Activated naive CD4-positive, alpha-beta T cell treated with Interleukin-2 at 50 U/mL for 16 hours (primary cell): Measurements from ENCODE around the gene ABCA7.
"Not testable (repeated sequence)": the region's sequence is repeated elsewhere in the genome, so short reads cannot be mapped to it uniquely, and the experiment has no call there.

ENCODE experiments used
- DNase-seq: peaks from one replicate; pipeline ENCODE4 v3.0.0-alpha.2; 2020

Gene ABCA7

DNA sequence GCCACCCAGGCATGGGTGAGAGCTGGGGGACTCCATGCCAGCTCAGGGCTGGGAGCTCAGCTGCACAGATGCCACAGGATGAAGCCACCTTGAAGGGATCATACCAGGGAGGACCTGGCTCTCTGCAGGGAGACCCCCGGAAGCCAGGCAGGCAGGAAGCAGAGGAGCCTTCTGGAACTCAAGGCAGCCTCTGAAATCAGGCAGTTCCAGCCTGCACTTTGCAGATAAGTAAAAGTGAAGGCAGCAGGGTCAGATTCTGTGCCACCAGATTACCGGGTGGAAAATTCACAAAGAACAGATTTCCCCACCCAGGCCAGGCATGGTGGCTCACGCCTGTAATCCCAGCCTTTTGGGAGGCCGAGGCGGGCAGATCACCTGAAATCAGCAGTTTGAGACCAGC lies 21.5 kb upstream of the ABCA7 start:
- DNase-seq = no peak

- DNase-seq = no peak
Measured at GRCh38 chr19:1018932-1019615, 20.8 kb upstream of the ABCA7 start.

GRCh38 chr19:1019616-1019961 lies 20.3 kb upstream of the ABCA7 start:
- no peak for DNase-seq

- no peak for DNase-seq
Measured at GRCh38 chr19:1019980-1020867, 19.7 kb upstream of the ABCA7 start.

DNA sequence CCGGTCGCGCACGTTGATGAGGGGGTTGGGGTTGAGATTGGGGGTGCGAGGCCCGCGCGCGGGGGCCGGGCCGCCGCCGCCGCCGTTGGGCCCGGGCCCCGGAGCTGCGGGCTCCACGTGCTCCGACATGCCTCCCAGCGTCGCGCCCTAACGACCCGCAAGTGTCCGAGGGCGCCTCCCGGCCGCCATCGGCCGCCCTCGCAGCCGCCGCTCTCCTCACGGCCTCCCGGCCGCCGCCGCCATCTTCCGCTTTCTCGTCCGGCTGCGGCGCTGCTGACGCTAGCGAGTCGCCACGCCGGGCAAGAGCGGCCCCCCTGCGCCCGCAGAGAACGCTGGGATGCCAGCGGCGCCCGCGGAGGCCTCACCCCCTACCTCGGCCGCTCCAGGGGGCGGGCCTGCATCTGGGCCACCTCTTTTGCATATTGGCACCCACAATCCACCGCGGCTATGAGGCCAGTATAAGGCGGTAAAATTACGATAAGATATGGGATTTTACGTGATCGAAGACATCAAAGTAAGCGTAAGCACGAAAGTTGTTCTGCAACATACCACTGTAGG lies 19.0 kb upstream of the ABCA7 start, which contains the start of gene TMEM259:
Gene TMEM259 (minus strand): TSS at position 256 of the 558 bp plus-strand sequence. CDS start 127 bp downstream, at position 129.
- DNase-seq = peak; percentile 98

GRCh38 chr19:1023883-1024188 lies 16.1 kb upstream of the ABCA7 start:
- not testable (repeated sequence) for DNase-seq

GRCh38 chr19:1025080-1025479 lies 14.8 kb upstream of the ABCA7 start:
- DNase-seq = not testable (repeated sequence)

DNA sequence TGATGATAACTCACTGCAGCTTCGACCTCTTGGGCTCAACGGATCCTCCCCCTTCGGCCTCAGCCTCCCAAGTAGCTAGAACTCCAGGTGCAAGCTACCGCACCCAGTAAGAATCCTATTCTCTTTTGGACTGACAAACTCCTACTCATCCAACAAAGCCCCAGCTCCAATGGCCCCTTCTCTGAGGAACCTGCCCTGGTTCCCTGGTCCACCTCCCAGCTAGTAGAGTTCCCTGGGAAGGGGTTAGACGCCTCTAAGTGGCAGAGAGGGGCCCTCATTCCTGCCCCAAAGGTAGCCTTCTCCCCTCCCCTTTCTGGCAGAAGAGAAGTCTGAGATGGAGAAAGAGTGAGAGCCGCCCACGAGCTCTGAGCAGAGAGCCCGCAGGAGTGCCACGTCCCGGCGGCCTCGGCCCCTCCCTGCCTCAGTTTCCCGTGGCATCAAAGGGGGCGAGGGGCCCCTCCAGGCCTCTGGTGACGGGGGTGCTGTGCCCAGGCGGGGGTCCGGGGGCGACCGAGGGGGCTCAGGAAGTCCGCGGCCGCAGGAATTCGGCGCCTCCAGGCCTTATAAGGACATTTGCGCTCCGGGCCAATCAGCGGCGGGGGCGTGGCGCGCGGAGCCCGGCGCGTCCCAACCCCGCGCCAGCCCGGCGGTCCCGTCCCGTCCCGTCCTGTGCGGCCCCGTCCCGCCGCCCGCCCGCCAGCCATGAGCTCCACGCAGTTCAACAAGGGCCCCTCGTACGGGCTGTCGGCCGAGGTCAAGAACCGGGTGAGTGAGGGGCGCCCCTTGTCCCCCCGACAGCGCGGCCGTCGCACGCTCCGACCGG lies 13.7 kb upstream of the ABCA7 start, which contains the start of gene CNN2:
Gene CNN2 (plus strand): TSS at position 649 of the 823 bp plus-strand sequence. CDS start 54 bp downstream, at position 703.
- DNase-seq = peak; percentile 71

DNA sequence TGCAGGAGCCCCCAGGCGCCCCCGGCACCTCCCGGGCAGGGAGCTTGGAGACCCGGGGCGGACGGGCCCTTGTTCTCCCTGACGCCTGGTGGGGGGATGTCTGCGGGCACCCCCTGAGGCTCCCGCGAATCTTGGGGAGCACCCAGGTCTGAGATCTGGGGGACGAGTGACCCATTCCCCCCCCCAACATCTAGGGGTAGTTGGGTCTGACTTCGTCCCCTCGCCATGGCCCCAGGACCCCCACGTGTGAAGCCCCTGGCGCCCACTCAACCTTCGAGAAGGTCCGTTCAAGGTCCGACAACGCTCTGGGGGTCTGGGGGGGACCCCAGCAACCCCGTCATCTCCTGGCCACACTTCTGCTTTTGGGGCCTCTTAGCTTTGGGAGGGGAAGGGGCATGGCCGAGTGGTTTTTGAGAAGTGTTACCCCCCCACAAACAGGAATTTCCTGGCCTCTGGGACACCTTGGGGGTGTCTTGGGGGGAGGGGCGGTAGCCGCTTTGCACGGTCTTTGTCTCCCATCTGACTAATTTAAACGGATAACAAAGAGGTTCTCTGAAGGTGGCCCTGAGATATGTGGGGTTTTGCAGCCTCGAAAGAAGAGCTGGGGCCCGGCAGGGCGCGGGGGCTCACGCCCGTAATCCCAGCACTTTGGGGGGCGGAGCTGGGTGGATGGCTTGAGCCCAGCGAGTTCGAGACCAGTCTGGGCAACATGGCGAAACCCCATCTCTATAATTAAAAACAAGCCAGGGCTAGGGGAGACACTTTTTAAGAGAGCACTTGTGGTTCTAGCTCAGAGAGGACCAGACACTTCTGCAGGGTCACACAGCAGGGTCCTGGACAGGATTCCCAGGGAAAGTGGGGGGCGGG lies 12.9 kb upstream of the ABCA7 start:
- peak; percentile 38 for DNase-seq

DNA sequence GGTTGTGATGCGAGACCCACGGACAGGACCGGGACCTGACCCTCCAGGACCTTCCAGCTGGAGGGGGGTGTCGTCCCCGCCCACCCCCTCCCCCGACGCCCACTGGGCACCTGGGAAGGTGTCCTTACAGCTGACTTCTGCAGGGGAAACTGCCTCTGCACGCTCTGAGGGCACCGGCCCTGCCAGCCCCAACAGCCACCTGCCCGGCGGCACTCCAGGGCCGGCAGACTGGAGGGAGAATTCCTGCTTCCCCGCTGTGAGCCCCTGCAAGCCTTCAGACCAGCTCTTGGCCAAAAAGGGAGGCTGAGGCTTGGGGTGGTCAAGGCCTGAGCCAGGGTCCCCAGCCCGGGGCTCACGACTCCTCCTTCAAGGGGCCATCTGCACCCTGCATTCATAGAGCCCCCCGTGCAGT lies 12.3 kb upstream of the ABCA7 start:
- peak; percentile 29 for DNase-seq

GRCh38 chr19:1028062-1028926 lies 11.6 kb upstream of the ABCA7 start:
- DNase-seq = peak; percentile 55

GRCh38 chr19:1032264-1032867 lies 7.5 kb upstream of the ABCA7 start:
- no peak for DNase-seq

GRCh38 chr19:1035998-1036621 lies 3.8 kb upstream of the ABCA7 start:
- no peak for DNase-seq

DNA sequence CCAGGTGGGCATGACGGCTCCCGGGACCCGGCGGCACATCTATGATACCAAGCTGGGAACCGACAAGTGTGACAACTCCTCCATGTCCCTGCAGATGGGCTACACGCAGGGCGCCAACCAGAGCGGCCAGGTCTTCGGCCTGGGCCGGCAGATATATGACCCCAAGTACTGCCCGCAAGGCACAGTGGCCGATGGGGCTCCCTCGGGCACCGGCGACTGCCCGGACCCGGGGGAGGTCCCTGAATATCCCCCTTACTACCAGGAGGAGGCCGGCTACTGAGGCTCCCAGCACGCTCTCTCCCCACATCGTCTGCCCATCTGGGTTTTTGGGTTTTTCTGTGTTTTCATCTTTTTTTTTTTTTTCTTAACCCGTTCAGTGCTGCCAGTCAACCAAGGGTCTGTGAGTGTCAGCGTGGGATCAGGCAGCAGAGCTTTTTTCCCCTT lies 2.3 kb upstream of the ABCA7 start:
- no peak for DNase-seq

GRCh38 chr19:1038978-1039645 lies 795 bp upstream of the ABCA7 start:
- no peak for DNase-seq

- DNase-seq = peak; percentile 93
Measured at GRCh38 chr19:1040476-1041271, 767 bp downstream of the ABCA7 start.

- DNase-seq = no peak
Measured at GRCh38 chr19:1041272-1041834, 1.4 kb downstream of the ABCA7 start.
